Right forelimb (tissue), 1 donor: ENCODE results near the gene PAX5.
A peak's percentile ranks its signal among the peaks of the same experiment; 100 is the strongest.

ENCODE experiments used
- DNase-seq: peaks from one replicate; pipeline ENCODE4 v3.0.0-alpha.2; 2018

PAX5 gene

DNA sequence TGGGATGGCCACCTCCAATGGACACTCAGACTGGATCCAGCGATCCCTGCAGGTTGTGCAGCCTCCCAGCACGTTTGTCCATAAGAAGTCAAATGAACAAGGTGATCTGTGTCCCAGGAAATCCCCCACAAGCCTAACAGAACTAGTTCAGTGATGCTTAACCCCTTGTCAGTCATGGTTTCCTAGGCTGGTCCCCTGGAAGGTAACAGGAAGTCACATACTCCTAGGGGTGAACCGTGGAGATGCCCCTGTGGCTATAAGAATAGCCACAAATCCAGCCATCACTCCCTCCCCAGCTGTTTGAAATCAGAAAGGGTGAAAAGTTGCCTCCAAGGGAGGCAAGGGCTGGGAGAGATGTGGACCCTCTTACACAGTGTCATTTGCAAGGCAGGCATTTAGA, 22.5 kb downstream of the PAX5 start:
- DNase-seq: no peak

DNA sequence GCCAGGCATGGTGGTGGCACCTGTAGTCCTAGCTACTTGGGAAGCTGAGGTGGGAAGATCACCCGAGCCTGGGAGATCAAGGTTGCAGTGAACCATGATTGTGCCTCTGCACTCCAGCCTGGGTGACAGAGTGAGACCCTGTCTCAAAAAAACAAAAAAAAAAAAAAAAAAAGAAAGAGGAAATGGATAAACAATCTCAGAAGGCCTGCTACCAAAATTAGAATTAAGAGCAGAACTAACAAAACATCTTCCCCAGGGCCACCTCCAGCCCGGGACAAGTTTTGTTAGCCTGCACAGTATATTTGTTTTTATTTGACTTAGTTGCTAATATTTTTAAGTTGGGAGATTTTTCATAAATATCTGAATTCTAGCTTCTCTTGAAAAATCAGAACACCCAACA, 23.1 kb downstream of the PAX5 start:
- DNase-seq: no peak

DNA sequence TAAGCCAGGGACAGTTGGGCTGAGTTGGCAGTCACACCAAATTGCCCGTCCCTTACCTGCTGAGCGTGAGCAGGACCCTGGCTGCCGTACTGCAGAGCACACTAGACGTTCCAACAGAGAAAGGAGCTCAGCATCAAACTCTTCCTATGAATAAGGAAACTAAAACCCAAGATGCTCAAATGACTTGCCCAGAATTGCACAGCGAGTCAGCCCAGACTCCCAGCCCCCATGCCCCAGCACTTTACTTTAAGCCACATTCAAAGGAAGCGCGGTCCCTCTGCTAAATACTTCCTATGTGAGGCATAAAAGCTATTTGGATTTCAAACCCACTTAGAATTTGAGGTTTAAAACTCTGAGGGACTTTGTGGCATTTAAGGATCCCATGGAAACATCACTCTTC, 23.9 kb downstream of the PAX5 start:
- DNase-seq: no peak

DNA sequence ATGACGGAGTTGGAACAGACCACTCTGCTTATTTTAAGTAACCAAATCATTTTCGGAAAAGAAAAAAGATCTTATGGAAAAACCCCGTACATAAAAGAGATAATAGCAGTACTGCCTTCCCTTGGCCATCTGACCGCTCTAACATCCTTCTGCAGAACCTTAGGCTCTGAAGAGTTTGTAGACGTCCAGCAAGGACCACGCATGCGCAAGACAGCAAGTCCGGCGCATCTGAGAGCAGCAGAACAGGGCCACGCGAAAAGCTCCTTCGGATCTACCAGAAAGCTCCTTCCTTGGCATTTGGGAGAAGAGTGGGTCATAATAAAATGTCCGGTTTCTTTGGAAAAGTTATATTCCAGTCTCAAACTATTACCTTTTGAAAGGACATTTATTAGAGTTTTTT, 26.8 kb downstream of the PAX5 start:
- no peak for DNase-seq

DNA sequence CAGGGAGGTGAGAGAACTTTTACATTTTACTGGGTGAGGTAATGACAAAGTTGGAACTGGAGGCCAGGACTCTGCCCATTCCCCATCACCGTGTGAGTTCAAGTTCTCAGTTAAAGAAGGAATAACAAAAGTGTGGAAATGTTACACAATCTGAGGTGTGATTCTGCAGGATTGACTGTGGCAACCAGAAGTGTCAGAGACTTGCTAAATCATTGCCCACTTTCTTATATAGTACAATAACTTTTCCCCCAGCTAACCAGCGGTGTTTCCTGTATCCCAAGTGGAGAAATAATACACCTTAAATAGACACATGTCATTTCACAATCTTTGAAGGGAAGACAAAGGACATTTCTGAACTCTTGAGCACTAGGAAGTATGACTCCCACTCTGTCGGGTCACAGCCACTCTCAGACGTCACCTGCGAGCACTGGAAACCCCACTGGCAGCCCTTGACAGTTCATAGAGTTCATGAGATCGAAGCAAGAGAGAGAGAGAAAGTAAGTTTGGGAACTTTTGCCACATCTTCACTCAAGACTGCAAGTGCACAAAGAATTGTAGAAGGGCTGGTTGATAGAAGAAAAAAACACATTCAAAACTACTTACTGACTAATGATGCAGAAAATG, 28.4 kb downstream of the PAX5 start:
- no peak for DNase-seq

DNA sequence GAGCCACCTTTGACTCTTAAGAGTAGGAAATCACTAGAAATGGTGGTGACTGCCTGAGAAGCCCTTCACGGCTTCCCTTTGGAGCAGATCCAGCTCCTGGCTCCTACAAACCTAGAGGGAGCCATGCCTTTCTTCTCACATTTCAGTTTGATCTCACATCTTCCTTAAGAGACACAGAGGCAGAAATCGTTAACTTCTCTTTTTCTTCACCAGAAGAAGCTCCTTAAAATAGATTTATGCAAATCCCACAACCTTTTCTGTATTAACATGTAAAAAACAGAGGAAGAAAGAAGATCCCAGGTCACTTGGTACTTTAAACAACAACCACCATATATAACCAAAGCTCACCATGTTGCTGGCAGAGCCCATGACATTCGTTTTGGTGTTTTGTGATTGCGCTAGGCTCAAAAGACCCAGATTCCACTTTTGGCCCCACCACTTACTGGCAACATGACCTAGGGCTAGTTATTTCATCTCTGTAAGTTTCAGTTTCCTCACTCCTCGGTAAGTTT, 29.6 kb downstream of the PAX5 start:
- no peak for DNase-seq

DNA sequence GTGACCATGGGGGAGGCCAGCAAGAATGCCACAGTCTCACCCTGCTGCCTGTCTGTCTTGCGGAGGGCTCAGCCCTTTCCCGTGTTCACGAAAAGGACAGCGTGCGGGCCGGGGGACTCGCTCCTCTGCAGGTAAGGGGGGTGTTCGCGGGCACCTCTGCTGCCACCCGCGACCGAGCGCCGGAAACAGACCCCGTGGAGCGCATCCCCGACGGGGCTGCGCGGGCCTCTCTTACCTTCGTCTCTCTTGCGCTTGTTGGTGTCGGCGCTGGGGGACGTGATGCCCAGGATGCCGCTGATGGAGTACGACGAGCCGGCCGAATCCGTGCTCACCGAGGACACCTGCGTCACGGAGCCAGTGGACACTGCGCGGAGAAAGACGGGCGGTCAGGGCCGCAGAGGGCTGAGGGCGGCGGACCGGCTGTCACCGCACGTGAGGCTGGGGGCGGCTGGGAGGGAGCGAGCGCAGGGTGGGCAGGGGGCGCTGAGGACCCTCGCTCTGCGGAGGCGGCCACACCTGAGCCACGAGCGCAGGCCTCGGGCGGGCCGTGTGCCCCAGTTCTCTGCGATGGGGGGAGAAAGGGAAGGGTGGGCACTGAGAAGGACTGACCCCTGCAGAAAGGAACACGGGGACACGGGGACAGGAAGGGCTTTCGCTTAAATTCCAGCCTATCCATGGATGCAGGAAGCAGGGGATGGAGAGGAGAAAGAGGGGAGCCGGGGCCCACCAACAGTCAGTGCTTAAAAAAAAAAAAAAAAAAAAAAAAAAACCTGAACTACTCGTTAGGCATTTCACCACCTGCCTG, 31.5 kb downstream of the PAX5 start:
- no peak for DNase-seq

DNA sequence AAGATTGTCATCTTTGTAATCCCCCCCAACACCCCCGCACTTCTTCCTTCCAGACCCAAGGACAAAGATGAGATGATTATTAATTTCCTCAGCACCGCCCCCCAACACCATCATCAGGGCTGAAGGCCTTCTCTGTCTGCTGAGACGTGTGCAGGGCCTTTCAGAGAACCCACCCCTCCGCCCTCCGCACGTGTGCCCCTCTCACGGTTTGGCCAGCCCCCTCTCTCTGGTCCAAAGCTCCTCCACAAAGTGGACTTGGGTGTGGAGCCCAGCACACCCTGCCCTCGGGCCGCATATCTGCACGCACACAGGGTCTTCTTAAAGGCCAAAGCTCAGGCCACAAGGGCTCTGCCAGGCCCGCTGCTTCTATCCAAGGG, 32.0 kb downstream of the PAX5 start:
- DNase-seq: no peak

DNA sequence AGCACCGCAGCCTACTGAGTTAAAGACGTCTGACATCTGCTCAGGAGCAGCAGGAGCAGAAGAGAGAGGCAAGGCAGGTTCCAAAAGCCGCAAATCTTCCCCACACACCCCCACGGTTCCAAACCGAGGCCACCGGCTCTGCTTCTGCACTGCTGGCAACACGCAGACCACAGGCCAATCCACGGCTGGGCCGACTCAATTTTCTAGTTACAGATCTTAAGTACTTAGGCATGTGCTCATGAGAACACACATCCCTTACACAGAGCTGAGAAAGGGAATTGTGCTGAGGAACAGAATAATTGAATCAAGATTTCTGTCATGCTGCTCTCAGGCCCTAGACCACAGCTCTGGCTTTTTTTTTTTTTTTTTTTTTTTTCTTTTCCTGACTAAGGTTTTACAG, 32.6 kb downstream of the PAX5 start:
- DNase-seq: peak; percentile 64

DNA sequence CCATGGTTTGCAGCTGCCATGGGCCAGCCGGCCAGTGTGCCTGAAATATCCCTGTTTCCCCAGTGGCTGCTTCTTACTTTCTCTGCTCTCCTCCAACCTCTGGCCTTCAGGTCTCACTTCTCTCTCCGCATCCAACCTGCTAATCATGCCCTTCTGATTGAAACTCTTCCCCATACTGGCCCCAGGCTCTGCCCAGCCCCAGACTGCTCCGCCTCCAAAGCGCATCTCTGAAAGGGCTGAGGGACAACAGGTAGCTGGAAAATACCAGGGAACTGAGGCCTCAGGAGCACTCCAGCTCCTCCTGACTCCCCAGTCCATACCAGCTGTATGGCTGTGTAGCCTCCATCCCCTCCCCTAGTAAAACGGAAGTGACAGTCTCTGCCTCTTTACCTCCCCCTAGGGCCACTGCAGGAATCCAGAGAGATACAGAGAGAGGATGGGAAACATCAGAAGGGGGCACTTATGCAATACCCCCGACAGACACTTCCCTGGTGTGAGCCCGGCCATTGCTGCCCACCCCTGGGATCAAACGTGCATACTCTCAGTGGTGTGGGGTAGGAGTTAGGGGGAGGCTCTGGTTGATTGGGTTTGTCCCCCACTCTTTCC, 34.2 kb downstream of the PAX5 start:
- DNase-seq: no peak

DNA sequence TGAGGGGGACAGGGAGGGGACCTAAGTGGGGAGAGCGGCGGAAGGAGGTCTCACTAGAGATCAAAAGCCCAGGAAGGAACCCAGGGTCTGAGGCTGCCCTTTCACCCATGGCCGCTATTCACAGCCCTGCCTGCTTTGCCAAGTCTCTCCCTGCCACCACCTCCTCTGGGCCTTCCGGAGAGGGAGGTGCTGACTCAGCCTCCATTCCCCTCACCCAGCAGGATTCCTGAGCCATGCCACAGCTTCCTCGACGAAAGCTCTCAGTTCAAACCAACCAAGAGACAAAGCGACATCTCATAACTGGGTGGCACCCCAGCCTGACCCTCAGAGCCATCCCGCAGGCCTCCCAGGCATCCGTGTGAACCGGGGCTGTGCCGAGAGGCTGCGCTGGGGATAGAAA, 36.7 kb downstream of the PAX5 start:
- DNase-seq: no peak

DNA sequence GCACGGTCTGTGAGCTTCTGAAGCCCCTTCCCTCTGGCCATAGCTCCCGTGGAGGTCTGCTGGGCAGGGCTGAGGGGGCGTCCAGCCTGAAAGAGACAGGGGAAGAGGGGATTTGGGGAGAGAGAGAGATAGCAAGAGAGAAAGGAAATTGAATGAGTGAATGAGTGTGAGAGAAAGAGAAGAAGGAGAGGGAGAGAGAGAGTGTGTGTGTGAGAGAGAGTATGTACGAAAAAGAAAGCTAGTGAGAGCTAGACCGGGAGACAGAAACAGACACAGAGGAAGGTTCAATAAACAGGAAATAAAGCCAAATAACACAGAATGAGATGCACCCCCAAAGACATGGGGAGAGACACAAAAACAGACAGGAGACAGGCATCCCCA, 37.4 kb downstream of the PAX5 start:
- DNase-seq: no peak

DNA sequence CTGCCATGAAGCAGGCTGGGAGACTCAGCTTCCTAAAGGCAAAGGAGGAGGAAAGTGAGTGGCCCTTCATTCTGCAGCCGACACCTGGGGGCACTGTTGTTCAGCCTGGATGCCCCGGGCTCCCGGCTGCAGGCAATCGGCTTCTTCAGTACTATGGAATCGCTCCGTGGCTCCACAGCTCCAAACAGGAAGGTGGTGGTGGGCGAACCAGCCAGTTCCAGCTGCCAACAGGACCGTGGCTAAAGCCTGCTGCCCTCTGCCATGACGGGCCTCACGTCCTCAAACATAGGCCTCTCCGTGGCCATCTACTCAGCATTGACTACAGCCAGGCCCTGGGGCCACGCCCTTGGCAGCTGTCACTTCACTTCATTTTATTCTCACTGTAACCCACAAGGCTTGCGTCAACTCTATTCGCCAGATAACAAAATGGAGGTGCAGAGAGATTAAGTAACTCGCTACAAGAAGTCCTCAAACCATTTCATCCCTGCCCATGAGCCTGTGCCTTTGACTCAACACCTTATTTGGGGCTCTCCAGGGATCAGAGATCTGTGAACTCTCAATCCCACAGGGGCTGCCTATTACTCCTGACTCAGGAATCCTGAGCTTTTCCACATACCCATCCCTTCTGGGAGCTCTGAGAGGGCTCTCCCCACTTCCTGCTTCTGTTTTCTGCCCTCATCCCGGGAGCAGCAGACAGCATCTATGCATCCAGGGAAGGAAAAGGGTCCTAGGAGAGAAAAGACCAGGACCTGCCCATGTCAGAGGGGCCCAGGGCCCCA, 38.0 kb downstream of the PAX5 start:
- DNase-seq: no peak

DNA sequence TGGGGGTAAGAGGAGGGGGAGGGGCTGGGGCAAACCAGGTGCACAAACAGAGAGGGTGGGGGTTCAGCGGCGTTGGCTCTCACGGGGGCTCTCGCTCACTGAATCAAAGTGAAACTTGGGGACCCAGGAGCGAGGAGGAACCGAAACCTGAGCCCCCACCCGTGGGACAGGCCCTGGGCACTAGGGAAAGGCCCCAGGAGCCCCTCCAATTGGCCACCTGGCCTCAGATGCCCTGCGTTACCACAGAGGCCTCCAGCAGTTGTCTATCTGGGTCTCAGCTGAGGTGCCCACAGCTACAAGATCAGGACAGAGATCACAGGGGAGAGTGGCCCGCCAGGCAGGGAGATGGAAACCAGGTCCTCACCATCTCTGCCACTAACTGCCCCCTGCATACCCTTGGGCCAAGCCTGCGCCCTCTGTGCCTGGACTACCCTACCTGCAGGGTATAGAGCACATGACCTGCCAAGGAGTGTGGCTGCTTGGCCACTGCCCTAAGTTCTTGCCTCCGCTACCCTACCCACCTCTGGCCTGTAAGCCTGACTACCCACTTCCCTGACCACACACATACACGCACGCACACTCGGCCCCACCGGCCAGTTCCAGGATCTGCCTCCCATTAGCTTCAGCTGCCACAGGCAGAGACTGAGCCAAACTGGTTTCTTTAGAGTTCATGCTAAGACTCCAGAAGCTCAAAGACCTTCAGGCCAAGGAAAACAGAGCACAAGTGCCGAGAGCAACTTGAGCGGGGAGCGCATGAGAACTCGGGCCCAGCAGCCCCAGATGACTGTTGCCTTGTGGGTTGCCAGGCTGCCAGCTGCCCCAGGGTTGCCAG, 39.9 kb downstream of the PAX5 start:
- no peak for DNase-seq

DNA sequence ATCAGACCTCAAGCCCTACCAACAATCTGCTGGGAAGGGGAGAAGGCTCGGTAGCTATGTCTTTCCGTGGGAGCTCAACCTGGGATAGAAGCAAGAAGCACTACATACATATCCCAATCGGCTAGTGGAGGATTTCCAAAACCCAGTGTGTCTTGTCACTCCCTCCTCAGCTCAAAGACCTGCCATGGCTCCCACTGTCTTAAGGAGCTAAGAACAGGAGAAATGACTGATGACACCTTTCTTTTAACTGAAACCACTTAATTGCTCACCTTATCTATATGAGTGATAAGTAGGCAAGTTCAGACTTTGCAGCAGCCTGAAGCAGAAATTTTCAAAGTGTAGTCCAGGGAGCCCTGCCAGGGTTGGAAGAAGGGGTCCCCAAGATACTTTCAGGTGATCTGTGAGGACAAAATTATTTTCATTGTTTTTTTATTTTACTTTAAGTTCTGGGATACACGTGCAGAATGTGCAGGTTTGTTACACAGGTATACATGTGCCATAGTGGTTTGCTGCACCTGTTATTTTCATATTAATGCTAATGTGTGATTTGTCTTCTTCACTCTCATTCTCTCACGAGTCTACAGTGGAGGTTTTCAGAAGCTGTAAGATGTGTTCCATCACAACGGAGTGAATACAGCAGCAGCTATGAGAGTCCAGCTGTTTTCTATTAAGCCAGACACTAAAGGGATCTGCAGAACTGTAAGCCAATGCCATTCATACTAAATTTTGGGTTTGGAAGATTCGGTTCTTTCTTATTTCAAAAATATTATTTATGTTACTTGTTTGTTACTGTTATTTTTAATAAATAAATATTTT, 41.4 kb downstream of the PAX5 start:
- no peak for DNase-seq

DNA sequence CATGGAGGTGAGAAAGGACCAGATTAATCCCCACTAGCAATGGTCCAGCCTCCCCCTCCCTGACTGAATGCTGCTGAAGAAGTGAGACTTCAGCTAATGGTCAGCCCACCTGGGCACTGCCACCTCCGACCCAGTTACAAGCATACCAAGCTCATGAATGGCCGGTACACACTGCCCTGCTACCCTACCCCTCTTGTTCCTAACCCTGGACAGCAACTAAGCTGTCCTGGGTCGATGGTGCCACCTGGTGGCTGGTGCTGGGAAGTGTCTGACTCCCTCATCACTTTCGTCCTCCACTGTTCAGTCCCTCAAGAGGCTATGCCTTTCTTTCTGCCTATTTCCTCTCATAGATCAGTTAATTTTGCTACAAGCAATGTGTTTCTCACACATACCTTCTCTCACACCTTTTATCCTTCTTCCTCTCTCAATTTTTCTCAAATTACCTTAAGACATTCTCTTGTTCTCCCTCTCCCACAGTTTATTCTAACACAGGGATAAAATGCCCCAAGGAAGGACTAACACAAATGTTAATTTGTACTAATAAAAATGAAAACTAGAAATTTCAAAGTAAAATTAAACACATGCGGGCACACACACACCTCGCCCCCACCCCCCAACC, 42.4 kb downstream of the PAX5 start:
- DNase-seq: no peak

DNA sequence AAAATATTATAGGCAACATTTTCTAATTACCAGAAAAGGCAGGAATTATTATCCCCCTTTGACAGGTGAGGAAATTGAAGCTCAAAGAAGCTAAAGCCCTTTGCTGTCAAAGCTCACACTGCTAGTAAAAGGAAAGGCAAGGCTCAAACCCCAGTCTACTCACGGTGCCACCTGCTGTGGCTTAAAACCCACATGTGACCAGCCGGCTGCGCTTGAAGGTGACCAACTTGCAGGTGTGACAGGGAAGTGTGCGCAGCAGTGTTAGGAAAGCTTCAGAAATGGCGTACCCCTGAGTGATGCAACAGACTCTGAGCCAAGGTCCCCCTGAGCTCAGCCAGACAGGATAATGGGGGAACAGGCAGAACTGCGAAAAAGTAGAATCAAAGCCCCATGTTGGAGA, 45.2 kb downstream of the PAX5 start:
- no peak for DNase-seq

DNA sequence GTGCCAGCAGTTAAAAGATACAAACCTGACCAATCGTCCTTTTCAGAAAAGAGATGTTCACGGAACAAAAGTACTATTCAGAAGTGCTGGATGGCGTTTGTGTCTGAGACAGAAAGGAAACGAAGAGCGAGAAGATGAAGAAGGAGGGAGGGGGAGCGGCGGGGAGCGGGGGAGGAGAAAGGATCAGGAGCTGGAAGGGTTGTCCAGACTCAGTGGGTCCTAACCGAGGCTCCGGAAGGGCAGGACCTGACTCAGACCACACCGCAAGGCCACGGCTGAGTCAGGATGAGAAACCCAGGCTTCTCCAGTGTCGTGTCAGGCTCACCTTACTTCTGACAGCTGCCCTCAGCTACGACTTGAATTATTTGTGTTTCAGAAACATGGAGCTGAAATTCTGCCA, 46.2 kb downstream of the PAX5 start:
- no peak for DNase-seq

DNA sequence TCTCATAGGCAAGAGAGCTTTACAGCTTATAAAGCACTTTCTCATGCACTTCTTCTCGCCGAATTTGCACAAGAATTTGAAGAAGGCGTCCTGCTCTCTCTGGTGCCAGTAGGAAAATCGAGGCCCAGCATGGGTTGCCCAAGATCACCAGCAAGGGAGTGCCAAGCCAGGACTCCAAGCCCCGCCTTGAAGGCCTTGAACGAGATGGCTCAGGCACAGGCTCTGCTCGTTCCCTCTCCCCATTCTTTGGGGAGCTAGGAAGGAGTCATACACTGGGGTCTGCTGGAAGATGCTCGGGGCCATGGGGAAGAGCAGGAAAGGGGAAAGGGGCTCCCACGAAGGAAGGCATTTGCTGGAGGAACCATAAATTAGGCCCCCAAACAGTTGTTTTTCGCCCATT, 46.7 kb downstream of the PAX5 start:
- DNase-seq: no peak

DNA sequence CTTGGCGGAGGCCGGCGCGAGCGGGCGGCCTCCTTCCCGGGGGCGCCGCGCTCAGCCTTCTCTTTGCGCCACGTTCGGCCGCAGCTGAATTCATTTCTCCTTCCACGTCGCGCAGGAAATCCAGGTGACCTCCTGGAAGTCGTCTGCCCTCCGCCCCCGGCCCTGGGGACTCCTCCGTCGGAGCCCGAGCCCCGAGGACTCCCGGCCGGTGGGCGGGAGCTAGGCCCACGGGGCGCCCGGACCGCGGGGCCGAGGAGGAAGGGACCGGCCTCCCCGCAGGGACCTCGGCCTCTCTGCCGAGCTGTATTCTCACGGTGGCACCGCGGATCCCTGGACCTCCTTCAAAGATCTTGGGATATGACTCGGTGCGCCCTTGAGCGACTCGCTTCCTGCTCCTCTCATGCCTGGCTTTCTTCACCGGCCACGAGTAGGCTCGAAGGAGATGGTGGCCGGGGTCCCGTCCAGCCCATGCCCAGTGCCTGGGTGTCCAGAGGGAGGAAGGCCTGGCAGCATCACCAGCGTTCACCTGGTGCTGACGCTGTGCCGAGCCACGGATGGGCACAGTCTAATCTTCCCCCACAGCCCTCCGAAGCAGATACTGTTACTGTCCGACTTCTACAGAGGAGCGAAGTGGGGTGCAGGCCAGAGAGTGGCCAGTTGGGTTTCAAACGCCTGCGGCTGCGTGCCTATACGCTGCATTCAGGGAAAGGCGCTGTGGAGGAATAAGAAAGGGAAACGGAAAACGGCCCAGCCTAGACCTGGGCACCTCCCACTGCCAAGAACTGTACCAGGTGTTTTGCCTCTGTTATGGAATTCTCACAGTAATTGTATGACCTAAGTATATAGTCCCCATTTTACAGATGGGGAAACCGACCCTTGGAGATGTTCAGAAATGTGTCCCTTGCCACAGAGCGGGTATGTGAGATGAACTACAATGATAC, 47.3 kb downstream of the PAX5 start:
- DNase-seq: no peak
